Loucy (cell line): Measurements from ENCODE around the gene TEN1.

Source experiments
- H2AFZ ChIP-seq: fragments of 200-600 bp; sonication (generic); 2 replicates; pipeline ENCODE4 v1.6.0; 2016; ENCODE audit warnings: antibody characterized with exemption, mild to moderate bottlenecking, low read length, moderate library complexity
- H3F3A ChIP-seq: fragments of 200-600 bp; 2 replicates; pipeline ENCODE4 v1.6.0; 2016; ENCODE audit warnings: antibody characterized with exemption, low read depth, mild to moderate bottlenecking
- H3K27me3 ChIP-seq: fragments of 200-600 bp; sonication (generic); 2 replicates; pipeline ENCODE4 v1.6.1; 2014; ENCODE audit warnings: low read length, mild to moderate bottlenecking; ENCODE audit not compliant: insufficient read depth, poor library complexity, severe bottlenecking
- H3K36me3 ChIP-seq: fragments of 200-600 bp; sonication (generic); 2 replicates; pipeline ENCODE4 v1.6.1; 2016; ENCODE audit warnings: low read length; ENCODE audit not compliant: insufficient read depth
- H3K4me1 ChIP-seq: fragments of 200-600 bp; sonication (generic); 2 replicates; pipeline ENCODE4 v1.5.1; 2014; ENCODE audit warnings: low read length, mild to moderate bottlenecking; ENCODE audit not compliant: insufficient read depth, poor library complexity, severe bottlenecking
- H3K4me2 ChIP-seq: fragments of 200-600 bp; sonication (generic); 2 replicates; pipeline ENCODE4 v1.6.0; 2014; ENCODE audit warnings: antibody characterized with exemption, low read length, low read depth, mild to moderate bottlenecking; ENCODE audit not compliant: poor library complexity, severe bottlenecking
- H3K4me3 ChIP-seq: fragments of 200-600 bp; sonication (generic); 2 replicates; pipeline ENCODE4 v1.5.1; 2014; ENCODE audit warnings: low read length, mild to moderate bottlenecking, mixed read lengths; ENCODE audit not compliant: poor library complexity, severe bottlenecking
- H3K79me2 ChIP-seq: fragments of 200-600 bp; sonication (generic); 2 replicates; pipeline ENCODE4 v1.6.1; 2014; ENCODE audit warnings: low read length; ENCODE audit not compliant: insufficient read depth
- H3K9ac ChIP-seq: fragments of 200-600 bp; sonication (generic); 2 replicates; pipeline ENCODE4 v1.6.0; 2014; ENCODE audit warnings: mild to moderate bottlenecking, low read depth, low read length, moderate library complexity; ENCODE audit not compliant: poor library complexity, severe bottlenecking
- H3K9me2 ChIP-seq: fragments of 200-600 bp; sonication (generic); replicated peaks from 2 replicates; pipeline ENCODE4 v1.6.1; 2016; ENCODE audit warnings: low read depth, low read length, mixed read lengths
- H3K9me3 ChIP-seq: fragments of 200-600 bp; sonication (generic); 2 replicates; pipeline ENCODE4 v1.6.1; 2014; ENCODE audit warnings: mild to moderate bottlenecking, antibody characterized with exemption, low read length, low read depth; ENCODE audit not compliant: insufficient read depth
- H4K20me1 ChIP-seq: fragments of 200-600 bp; sonication (generic); 2 replicates; pipeline ENCODE4 v1.6.0; 2014; ENCODE audit warnings: antibody characterized with exemption, low read length, mild to moderate bottlenecking; ENCODE audit not compliant: insufficient read depth, poor library complexity, severe bottlenecking
- EZH2phosphoT487 ChIP-seq: fragments of 200-600 bp; IDR thresholded peaks from 2 replicates; pipeline ENCODE4 v1.6.1; 2018; ENCODE audit warnings: antibody characterized with exemption, mild to moderate bottlenecking, moderate library complexity, borderline replicate concordance
- TF ChIP-seq, protein P1 (sequence below): fragments of 200-600 bp; sonication (generic); conservative IDR thresholded peaks from 2 replicates; pipeline ENCODE4 v1.5.1; 2014; ENCODE audit warnings: mild to moderate bottlenecking, antibody characterized with exemption, low read length

Gene TEN1

GRCh38 chr17:76049836-76050537 is 70.9 kb downstream of the TEN1 start:
- Histone ChIP-seq H3K36me3 (peaks cover 60% of the 10 kb centered on the region; the same call in 1 of the 2 replicates), H3K4me2 (no peak overlapping the region), H3K27me3 (no peaks in the 10 kb centered on the region), H2AFZ (no peak overlapping the region), H3K9ac (no peak overlapping the region), H3F3A (no peaks in the 10 kb centered on the region), H3K4me1 (no peaks in the 10 kb centered on the region), H3K9me3 (no peaks in the 10 kb centered on the region), H3K4me3 (no peak overlapping the region), H3K9me2 (no peaks in the 10 kb centered on the region), H3K79me2 (0 out of 2 replicates have a peak, but pooled peaks cover 6% of the 10 kb centered on the region), H4K20me1 (no peaks in the 10 kb centered on the region)
- TF ChIP-seq, protein P1, sequence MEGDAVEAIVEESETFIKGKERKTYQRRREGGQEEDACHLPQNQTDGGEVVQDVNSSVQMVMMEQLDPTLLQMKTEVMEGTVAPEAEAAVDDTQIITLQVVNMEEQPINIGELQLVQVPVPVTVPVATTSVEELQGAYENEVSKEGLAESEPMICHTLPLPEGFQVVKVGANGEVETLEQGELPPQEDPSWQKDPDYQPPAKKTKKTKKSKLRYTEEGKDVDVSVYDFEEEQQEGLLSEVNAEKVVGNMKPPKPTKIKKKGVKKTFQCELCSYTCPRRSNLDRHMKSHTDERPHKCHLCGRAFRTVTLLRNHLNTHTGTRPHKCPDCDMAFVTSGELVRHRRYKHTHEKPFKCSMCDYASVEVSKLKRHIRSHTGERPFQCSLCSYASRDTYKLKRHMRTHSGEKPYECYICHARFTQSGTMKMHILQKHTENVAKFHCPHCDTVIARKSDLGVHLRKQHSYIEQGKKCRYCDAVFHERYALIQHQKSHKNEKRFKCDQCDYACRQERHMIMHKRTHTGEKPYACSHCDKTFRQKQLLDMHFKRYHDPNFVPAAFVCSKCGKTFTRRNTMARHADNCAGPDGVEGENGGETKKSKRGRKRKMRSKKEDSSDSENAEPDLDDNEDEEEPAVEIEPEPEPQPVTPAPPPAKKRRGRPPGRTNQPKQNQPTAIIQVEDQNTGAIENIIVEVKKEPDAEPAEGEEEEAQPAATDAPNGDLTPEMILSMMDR = no peak
- TF ChIP-seq EZH2phosphoT487 = no peak
